ENCODE results near the gene PEAK1. TPM values are rescaled to one million over a fixed set of nuclear protein-coding genes. Genes with fewer than 3 reads are reported as not detected.

The PEAK1 gene
- total RNA-seq, 1 donor from 2014 or later, result 32.3 TPM

DNA sequence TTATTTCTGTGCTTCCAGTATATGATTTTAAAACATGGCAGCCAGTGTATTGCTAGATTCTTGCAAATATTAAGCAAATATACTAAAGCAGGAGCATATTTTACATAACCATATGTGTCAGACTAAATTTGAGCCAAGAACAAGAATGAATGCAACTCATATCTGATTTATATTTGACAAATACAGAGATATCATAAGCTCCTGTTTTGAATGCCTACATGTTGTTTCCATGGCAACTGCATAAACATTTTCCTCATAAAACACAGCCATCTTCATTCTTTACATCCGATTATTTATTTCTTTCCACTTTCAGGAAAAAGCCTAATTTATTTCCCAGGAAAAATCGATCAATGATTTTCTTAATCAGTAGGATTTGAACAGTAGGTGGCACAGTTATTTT is 176.8 kb downstream of the PEAK1 start:
- no peak for DNase-seq (ENCODE audit: low spot score, unreplicated experiment)
- no peaks in the 10 kb centered on the region for H3K4me1 Mint-ChIP-seq (ENCODE audit: low read depth)
- TF ChIP-seq, protein P1, sequence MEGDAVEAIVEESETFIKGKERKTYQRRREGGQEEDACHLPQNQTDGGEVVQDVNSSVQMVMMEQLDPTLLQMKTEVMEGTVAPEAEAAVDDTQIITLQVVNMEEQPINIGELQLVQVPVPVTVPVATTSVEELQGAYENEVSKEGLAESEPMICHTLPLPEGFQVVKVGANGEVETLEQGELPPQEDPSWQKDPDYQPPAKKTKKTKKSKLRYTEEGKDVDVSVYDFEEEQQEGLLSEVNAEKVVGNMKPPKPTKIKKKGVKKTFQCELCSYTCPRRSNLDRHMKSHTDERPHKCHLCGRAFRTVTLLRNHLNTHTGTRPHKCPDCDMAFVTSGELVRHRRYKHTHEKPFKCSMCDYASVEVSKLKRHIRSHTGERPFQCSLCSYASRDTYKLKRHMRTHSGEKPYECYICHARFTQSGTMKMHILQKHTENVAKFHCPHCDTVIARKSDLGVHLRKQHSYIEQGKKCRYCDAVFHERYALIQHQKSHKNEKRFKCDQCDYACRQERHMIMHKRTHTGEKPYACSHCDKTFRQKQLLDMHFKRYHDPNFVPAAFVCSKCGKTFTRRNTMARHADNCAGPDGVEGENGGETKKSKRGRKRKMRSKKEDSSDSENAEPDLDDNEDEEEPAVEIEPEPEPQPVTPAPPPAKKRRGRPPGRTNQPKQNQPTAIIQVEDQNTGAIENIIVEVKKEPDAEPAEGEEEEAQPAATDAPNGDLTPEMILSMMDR (IDR thresholded peaks at IDR 0.05; ENCODE audit: unreplicated experiment), result no peak
- no peak overlapping the region for H3K27ac Mint-ChIP-seq
- no peaks in the 10 kb centered on the region for H3K9me3 Mint-ChIP-seq (ENCODE audit: low read depth)
- H3K36me3 Mint-ChIP-seq (ENCODE audit: insufficient read depth), result no peaks in the 10 kb centered on the region
- no peaks in the 10 kb centered on the region for H3K27me3 Mint-ChIP-seq
- H3K4me3 Mint-ChIP-seq (ENCODE audit: low read depth), result no peak overlapping the region

DNA sequence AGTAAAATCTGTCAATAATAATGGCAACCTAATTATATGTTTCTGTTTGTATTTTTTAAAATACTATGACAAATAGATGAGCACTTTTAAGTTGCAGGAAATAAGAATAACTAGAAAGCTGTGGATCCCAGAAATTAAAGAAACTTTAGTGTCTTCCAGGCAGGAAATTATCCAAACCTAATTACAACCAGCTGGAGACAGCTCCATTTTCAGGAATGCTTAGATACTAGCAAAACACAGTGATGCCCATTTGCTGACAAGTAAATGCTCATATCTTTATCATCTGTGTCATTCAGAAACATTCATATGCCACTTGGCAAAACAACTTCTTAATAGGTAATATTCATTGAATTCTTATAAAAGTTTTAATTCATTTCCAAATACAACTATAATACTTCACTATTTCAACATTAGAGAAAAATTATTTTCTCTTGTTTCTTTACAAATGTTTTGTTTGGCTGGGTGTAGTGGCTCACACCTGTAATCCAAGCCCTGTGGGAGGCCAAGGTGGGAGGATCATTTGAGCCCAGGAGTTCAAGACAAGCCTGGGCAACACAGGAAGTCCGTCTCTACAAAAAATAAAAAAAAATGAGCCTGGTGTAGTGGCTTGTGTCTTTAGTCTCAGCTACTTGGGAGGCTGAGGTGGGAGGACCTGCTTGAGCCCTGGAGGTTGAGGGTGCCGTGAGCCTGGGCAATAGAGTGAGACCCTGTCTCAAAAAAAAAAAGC is 179.9 kb downstream of the PEAK1 start:
- DNase-seq (ENCODE audit: low spot score, unreplicated experiment), result no peak
- H3K27ac Mint-ChIP-seq, result no peak overlapping the region
- no peaks in the 10 kb centered on the region for H3K27me3 Mint-ChIP-seq
- no peak overlapping the region for H3K4me3 Mint-ChIP-seq (ENCODE audit: low read depth)
- peaks cover 10% of the 10 kb centered on the region for H3K9me3 Mint-ChIP-seq (ENCODE audit: low read depth)
- TF ChIP-seq, protein P1 (IDR thresholded peaks at IDR 0.05; ENCODE audit: unreplicated experiment), result no peak
- H3K36me3 Mint-ChIP-seq (ENCODE audit: insufficient read depth), result peaks cover 17% of the 10 kb centered on the region
- no peaks in the 10 kb centered on the region for H3K4me1 Mint-ChIP-seq (ENCODE audit: low read depth)

DNA sequence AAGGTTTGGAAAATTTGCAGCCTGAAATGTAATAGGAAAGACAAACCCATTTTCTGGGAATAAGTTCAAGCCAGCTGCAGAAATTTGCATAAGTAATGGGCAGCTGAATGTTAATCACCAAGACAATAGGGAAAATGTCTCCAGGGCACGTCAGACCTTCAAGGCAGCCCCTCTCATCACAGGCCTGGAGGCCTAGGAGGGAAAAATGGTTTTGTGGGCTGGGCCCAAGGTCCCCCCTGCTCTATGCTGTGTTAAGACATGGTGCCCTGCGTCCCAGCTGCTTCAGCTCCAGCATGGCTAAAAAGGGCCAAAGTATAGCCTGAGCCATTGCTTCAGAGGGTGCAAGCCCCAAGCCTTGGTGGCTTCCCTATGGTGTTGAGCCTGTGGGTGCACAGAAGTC is 184.3 kb downstream of the PEAK1 start:
- Mint-ChIP-seq H3K4me3 (ENCODE audit: low read depth) (no peak overlapping the region), H3K36me3 (ENCODE audit: insufficient read depth) (peaks cover 24% of the 10 kb centered on the region), H3K4me1 (ENCODE audit: low read depth) (no peaks in the 10 kb centered on the region), H3K27me3 (no peaks in the 10 kb centered on the region), H3K9me3 (ENCODE audit: low read depth) (peaks cover 18% of the 10 kb centered on the region), H3K27ac (no peak overlapping the region)
- TF ChIP-seq, protein P1 (IDR thresholded peaks at IDR 0.05; ENCODE audit: unreplicated experiment), result no peak
- DNase-seq (ENCODE audit: low spot score, unreplicated experiment), result no peak

DNA sequence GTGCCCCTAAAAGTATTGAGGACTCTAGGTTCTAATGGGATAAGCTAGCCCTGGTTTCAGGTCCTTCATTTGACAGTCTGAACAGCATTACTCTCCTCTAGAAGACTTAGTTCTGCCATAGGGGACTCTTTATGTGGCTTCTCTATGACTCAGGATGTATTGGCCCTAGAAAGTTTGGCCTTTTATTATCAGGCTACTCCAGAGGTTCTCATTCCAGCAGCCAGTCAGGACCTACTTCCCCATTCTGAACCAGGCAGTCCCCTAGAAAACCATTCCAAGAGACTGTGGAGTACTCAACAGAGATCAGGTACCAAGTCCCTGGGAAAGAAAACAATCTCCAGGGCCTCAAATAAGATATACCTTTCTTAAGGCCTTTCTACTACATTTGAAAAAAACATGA is 191.1 kb downstream of the PEAK1 start:
- Mint-ChIP-seq H3K4me1 (ENCODE audit: low read depth) (peaks cover 10% of the 10 kb centered on the region), H3K4me3 (ENCODE audit: low read depth) (no peak overlapping the region), H3K36me3 (ENCODE audit: insufficient read depth) (peaks cover 6% of the 10 kb centered on the region), H3K9me3 (ENCODE audit: low read depth) (peaks cover 5% of the 10 kb centered on the region), H3K27me3 (no peaks in the 10 kb centered on the region), H3K27ac (no peak overlapping the region)
- TF ChIP-seq, protein P1 (IDR thresholded peaks at IDR 0.05; ENCODE audit: unreplicated experiment), result no peak
- no peak for DNase-seq (ENCODE audit: low spot score, unreplicated experiment)

DNA sequence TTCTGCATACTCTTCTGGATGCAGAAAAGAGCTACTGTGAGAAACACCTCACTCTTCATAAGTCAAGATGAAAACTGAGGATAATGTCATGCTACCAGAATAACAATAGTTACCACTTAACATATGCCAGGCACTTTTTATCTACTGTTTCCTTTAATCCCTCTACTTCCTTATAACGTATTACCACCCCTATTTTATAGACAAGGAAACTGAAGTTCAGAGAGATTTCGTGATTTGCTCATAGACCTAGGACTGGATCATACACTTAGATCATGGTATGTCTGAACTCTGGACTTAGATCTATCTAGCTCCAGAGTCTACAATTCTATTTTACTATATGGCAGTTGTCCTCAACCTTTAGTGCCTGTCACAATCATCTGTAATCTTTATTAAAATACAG is 193.3 kb downstream of the PEAK1 start:
- Mint-ChIP-seq H3K27ac (no peak overlapping the region), H3K4me3 (ENCODE audit: low read depth) (no peak overlapping the region), H3K27me3 (no peaks in the 10 kb centered on the region), H3K9me3 (ENCODE audit: low read depth) (no peaks in the 10 kb centered on the region), H3K36me3 (ENCODE audit: insufficient read depth) (no peaks in the 10 kb centered on the region), H3K4me1 (ENCODE audit: low read depth) (peaks cover 25% of the 10 kb centered on the region)
- no peak for DNase-seq (ENCODE audit: low spot score, unreplicated experiment)
- TF ChIP-seq, protein P1 (IDR thresholded peaks at IDR 0.05; ENCODE audit: unreplicated experiment), result no peak

Measured in progenitor cell of endocrine pancreas (in vitro differentiated cells).